Right ventricle myocardium inferior (tissue), 1 donor: Measurements from ENCODE around the gene SIN3A. TPM values are rescaled to one million over a fixed set of nuclear protein-coding genes. Genes with fewer than 3 reads are reported as not detected.

Source experiments
- ATAC-seq: fragments of 200-7000 bp; cut with Tn5 transposase; one replicate; pipeline ENCODE4 v1.9.1; 2020; ENCODE audit warnings: mild to moderate bottlenecking, moderate library complexity
- DNase-seq: peaks from one replicate; pipeline ENCODE4 v3.0.0; 2021; ENCODE audit errors: missing footprints
- intact Hi-C: fragments of 100-400 bp; cut with DNase I; formaldehyde crosslinking; loops from one replicate; pipeline ENCODE4 v1.11.0; 2022
- total RNA-seq: library from RNA; stranded (reverse); fragmentation: NEBNext Ultra II Directional; extraction: Animal tissue kit (Norgen Biotek cat#: 25700); gene quantifications from one replicate; pipeline ENCODE4 v1.2.1, GENCODE V29; 2021
- donor health status: DM: no; HTN: yes; CAD: no; lungs with severe emphysema.

The SIN3A gene
- total RNA-seq, 1 donor from 2014 or later: 24.5 TPM

GRCh38 chr15:75362642-75363249, 88.7 kb downstream of the SIN3A start:
- DNase-seq: no peak
- ATAC-seq: no peak
- intact Hi-C loops: no loop called here

- DNase-seq (no peak), ATAC-seq (no peak)
- intact Hi-C loops: no loop called here
These were observed 89.4 kb downstream of the SIN3A start for GRCh38 chr15:75361989-75362641.

GRCh38 chr15:75361361-75361988, 90.0 kb downstream of the SIN3A start:
- intact Hi-C loops: no loop called here
- DNase-seq: no peak
- ATAC-seq: no peak

- DNase-seq: no peak
- intact Hi-C loops: no loop called here
- no peak for ATAC-seq
These were observed 90.6 kb downstream of the SIN3A start for GRCh38 chr15:75360856-75361255.

GRCh38 chr15:75360391-75360790, 91.1 kb downstream of the SIN3A start:
- intact Hi-C loops: no loop called here
- DNase-seq: no peak
- no peak for ATAC-seq

GRCh38 chr15:75359537-75360250, 91.8 kb downstream of the SIN3A start:
- intact Hi-C loops: no loop called here
- DNase-seq (no peak), ATAC-seq (no peak)

GRCh38 chr15:75358771-75359536, 92.5 kb downstream of the SIN3A start:
- intact Hi-C loops: no loop called here
- DNase-seq (no peak), ATAC-seq (no peak)

- ATAC-seq (no peak), DNase-seq (no peak)
- intact Hi-C loops: no loop called here
These were observed 93.4 kb downstream of the SIN3A start for GRCh38 chr15:75357976-75358673.

- intact Hi-C loops: no loop called here
- ATAC-seq (no peak), DNase-seq (no peak)
These were observed 95.0 kb downstream of the SIN3A start for GRCh38 chr15:75356517-75356916.

GRCh38 chr15:75356006-75356405, 95.5 kb downstream of the SIN3A start:
- ATAC-seq (no peak), DNase-seq (no peak)
- intact Hi-C loops: no loop called here

GRCh38 chr15:75355369-75355768, 96.1 kb downstream of the SIN3A start:
- intact Hi-C loops: no loop called here
- ATAC-seq (no peak), DNase-seq (no peak)

- DNase-seq: no peak
- ATAC-seq: no peak
- intact Hi-C loops: no loop called here
These were observed 97.0 kb downstream of the SIN3A start for GRCh38 chr15:75354454-75354853.

GRCh38 chr15:75353604-75354003, 97.9 kb downstream of the SIN3A start:
- no peak for DNase-seq
- no peak for ATAC-seq
- intact Hi-C loops: no loop called here

- intact Hi-C loops: no loop called here
- no peak for DNase-seq
- ATAC-seq: no peak
These were observed 99.1 kb downstream of the SIN3A start for GRCh38 chr15:75352186-75353080.

GRCh38 chr15:75350601-75351361, 100.7 kb downstream of the SIN3A start:
- peak; percentile 32 for DNase-seq
- intact Hi-C loops: no loop called here
- no peak for ATAC-seq

GRCh38 chr15:75349851-75350588, 101.5 kb downstream of the SIN3A start:
- intact Hi-C loops: no loop called here
- no peak for DNase-seq
- no peak for ATAC-seq
